B cell (primary cell): Measurements from ENCODE around the gene SLAIN2.

Experiments
- CTCF ChIP-seq: fragments of 200-600 bp; IDR thresholded peaks from one replicate; pipeline ENCODE4 v1.8.0; 2022; ENCODE audit warnings: antibody characterized with exemption, mild to moderate bottlenecking
- EZH2 ChIP-seq: IDR thresholded peaks from 2 replicates; pipeline ENCODE4 v1.6.1; 2012; ENCODE audit warnings: borderline replicate concordance, low read depth, mild to moderate bottlenecking, moderate library complexity, low read length; ENCODE audit not compliant: insufficient read depth, poor library complexity, severe bottlenecking

GRCh38 chr4:48375651-48376304 is 34.4 kb downstream of the SLAIN2 start:
- TF ChIP-seq EZH2 (no peak), CTCF (no peak)
